Adrenal gland (tissue), 5 donors: Measurements from ENCODE around the gene WDR17.

ENCODE experiments used
- POLR2A ChIP-seq, 2 donors: fragments of 450-650 bp; IDR thresholded peaks; one replicate each; pipeline ENCODE4 v1.6.1; 2017; ENCODE audit warnings: antibody characterized with exemption in 2 of 2, mild to moderate bottlenecking in 2 of 2, moderate library complexity in 1 of 2
- TF ChIP-seq, protein P1 (sequence below), 6 experiments: fragments of 450-650 bp in 4 of 6; fragments of 200-600 bp in 2 of 6; sonication (generic) in 1 of 6; IDR thresholded peaks; 1 replicate in 5 of 6; 2 replicates in 1 of 6; pipeline versions ENCODE4 v1.5.1 to v1.8.0; 2016 to 2021; ENCODE audit warnings: antibody characterized with exemption in 6 of 6, mild to moderate bottlenecking in 2 of 6, moderate library complexity in 1 of 6
- donor health status: DM: no; HTN: no; CAD: no.

DNA sequence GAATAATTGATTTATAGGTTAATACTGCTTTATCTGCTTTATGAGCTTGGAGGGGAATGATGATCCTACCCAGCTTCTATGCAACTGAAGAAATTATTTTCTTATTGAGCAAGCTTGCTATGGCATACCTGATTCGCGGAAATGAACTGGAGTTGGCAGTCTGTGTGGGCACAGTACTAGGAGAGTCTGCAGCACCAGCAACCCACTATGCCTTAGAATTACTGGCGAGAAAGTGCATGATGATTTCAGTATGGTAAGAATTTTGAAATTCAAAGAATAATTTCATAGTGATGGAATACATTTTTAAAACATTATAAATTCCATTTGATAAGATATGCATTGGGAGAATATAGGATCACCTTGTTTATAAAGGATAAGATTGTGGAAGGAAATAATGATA, 97.4 kb downstream of the WDR17 start:
- no peak for TF ChIP-seq POLR2A (IDR thresholded peaks at IDR 0.05)
- TF ChIP-seq, protein P1, sequence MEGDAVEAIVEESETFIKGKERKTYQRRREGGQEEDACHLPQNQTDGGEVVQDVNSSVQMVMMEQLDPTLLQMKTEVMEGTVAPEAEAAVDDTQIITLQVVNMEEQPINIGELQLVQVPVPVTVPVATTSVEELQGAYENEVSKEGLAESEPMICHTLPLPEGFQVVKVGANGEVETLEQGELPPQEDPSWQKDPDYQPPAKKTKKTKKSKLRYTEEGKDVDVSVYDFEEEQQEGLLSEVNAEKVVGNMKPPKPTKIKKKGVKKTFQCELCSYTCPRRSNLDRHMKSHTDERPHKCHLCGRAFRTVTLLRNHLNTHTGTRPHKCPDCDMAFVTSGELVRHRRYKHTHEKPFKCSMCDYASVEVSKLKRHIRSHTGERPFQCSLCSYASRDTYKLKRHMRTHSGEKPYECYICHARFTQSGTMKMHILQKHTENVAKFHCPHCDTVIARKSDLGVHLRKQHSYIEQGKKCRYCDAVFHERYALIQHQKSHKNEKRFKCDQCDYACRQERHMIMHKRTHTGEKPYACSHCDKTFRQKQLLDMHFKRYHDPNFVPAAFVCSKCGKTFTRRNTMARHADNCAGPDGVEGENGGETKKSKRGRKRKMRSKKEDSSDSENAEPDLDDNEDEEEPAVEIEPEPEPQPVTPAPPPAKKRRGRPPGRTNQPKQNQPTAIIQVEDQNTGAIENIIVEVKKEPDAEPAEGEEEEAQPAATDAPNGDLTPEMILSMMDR (IDR thresholded peaks at IDR 0.05): no peak
